NCI-H345 (cell line): ENCODE measurements around the gene CASP3.
"Not testable (repeated sequence)": the region's sequence is repeated elsewhere in the genome, so short reads cannot be mapped to it uniquely, and the experiment has no call there.

ENCODE experiments used
- DNase-seq: peaks from one replicate; lab custom pipeline; 2025; lab: John Stamatoyannopoulos, UW

Gene CASP3

GRCh38 chr4:184664445-184665210, 15.4 kb upstream of the CASP3 start:
- DNase-seq: no peak

GRCh38 chr4:184662236-184662635, 13.0 kb upstream of the CASP3 start:
- DNase-seq: no peak

GRCh38 chr4:184660978-184661377, 11.7 kb upstream of the CASP3 start:
- no peak for DNase-seq

- DNase-seq: not testable (repeated sequence)
Observed at GRCh38 chr4:184657820-184658219, 8.6 kb upstream of the CASP3 start.

- no peak for DNase-seq
Observed at GRCh38 chr4:184657144-184657543, 7.9 kb upstream of the CASP3 start.

- DNase-seq: no peak
Observed at GRCh38 chr4:184655889-184656869, 6.9 kb upstream of the CASP3 start.

GRCh38 chr4:184653650-184654049, 4.4 kb upstream of the CASP3 start:
- DNase-seq: no peak

- not testable (repeated sequence) for DNase-seq
Observed at GRCh38 chr4:184652681-184653080, 3.4 kb upstream of the CASP3 start.

- DNase-seq: no peak
Observed at GRCh38 chr4:184651899-184652298, 2.7 kb upstream of the CASP3 start.

- peak; percentile 16 for DNase-seq
Observed at GRCh38 chr4:184649971-184650855, 966 bp upstream of the CASP3 start.

GRCh38 chr4:184648313-184649025, 778 bp downstream of the CASP3 start:
- DNase-seq: peak; percentile 29

- DNase-seq: no peak
Observed at GRCh38 chr4:184648054-184648312, 1.3 kb downstream of the CASP3 start.

GRCh38 chr4:184647266-184648053, 1.8 kb downstream of the CASP3 start:
- no peak for DNase-seq

GRCh38 chr4:184645904-184646610, 3.2 kb downstream of the CASP3 start:
- DNase-seq: no peak

GRCh38 chr4:184644553-184645307, 4.5 kb downstream of the CASP3 start:
- no peak for DNase-seq

GRCh38 chr4:184643731-184644130, 5.5 kb downstream of the CASP3 start:
- DNase-seq: no peak

GRCh38 chr4:184641451-184641850, 7.8 kb downstream of the CASP3 start:
- DNase-seq: no peak

GRCh38 chr4:184641022-184641421, 8.2 kb downstream of the CASP3 start:
- no peak for DNase-seq

GRCh38 chr4:184636897-184637296, 12.3 kb downstream of the CASP3 start:
- DNase-seq: no peak
